HepG2 (cell line): ENCODE results near the gene DIAPH1. TPM values are rescaled to one million over a fixed set of nuclear protein-coding genes. Genes with fewer than 3 reads are reported as not detected.
A peak's percentile ranks its signal among the peaks of the same experiment; 100 is the strongest.

Experiments used
- ATAC-seq: fragments of 200-7000 bp; cut with Tn5 transposase; 3 replicates; pipeline ENCODE4 v1.9.1; 2020; ENCODE audit warnings: mild to moderate bottlenecking, moderate library complexity
- BruUV-seq: library from RNA; stranded (reverse); fragments of 400-500 nt; replicated peaks from 2 replicates; lab custom pipeline; 2021; lab: Mats Ljungman, UMichigan
- CTCF ChIA-PET: fragments of 300-600 bp; formaldehyde crosslinking; extraction: SDS; loops from one replicate; lab custom pipeline; 2021; ENCODE audit warnings: low total read pairs, inconsistent platforms, low intra/inter-chr PET ratio; lab: Yijun Ruan, JAX
- POLR2A ChIA-PET: fragments of 350-600 bp; sonication (Branson Sonifier 250); formaldehyde crosslinking; loops from one replicate; lab custom pipeline; 2020; ENCODE audit warnings: antibody characterized with exemption, inconsistent platforms; lab: Yijun Ruan, JAX
- DNase-seq: peaks from one replicate; pipeline ENCODE4 v3.0.0-alpha.2; 2015; ENCODE audit warnings: low spot score
- FAIRE-seq: peaks from 3 replicates; lab custom pipeline; 2011; peaks lifted over from hg19 to GRCh38; lab: Jason Lieb, UNC
- H2AFZ ChIP-seq: one replicate; pipeline ENCODE4 v1.6.1; 2011; ENCODE audit warnings: low read length, inconsistent platforms
- H3K27ac ChIP-seq: fragments of 300-600 bp; 3 replicates; pipeline ENCODE4 v1.8.0; 2011; ENCODE audit warnings: mixed run types, mild to moderate bottlenecking, mixed read lengths, low read length, inconsistent platforms; ENCODE audit not compliant: insufficient read depth; ENCODE audit errors: extremely low read length
- H3K27me3 ChIP-seq, 2 experiments: fragments of 200-600 bp in 1 of 2; 2 replicates in 1 of 2; 3 replicates in 1 of 2; pipeline versions ENCODE4 v1.6.0 to v1.8.0; 2011; ENCODE audit warnings: low read length in 2 of 2, mild to moderate bottlenecking in 2 of 2, moderate library complexity in 2 of 2, inconsistent platforms in 1 of 2; ENCODE audit not compliant: insufficient read depth in 2 of 2, control insufficient read depth in 1 of 2
- H3K36me3 ChIP-seq, 2 experiments: fragments of 200-600 bp in 1 of 2; replicated peaks in 1 of 2; 2 replicates in 1 of 2; 3 replicates in 1 of 2; pipeline versions ENCODE4 v1.5.1 to v1.8.0; 2011; ENCODE audit warnings: low read length in 2 of 2, inconsistent platforms in 1 of 2; ENCODE audit not compliant: insufficient read depth in 2 of 2, control insufficient read depth in 1 of 2
- H3K4me1 ChIP-seq: 2 replicates; pipeline ENCODE4 v1.5.1; 2012; ENCODE audit warnings: low read length, inconsistent platforms; ENCODE audit not compliant: insufficient read depth
- H3K4me2 ChIP-seq: 2 replicates; pipeline ENCODE4 v1.6.0; 2011; ENCODE audit warnings: low read depth, low read length, inconsistent platforms
- H3K4me3 ChIP-seq, 3 experiments: fragments of 200-600 bp in 1 of 3; sonication (generic), shearing (Covaris generic) in 1 of 3; replicated peaks in 1 of 3; 2 replicates each; pipeline ENCODE4 v1.5.1; 2011 to 2016; ENCODE audit warnings: low read length in 3 of 3, inconsistent platforms in 2 of 3, low read depth in 2 of 3, mild to moderate bottlenecking in 2 of 3, control low read depth in 1 of 3, mixed read lengths in 1 of 3; ENCODE audit not compliant: insufficient read depth in 1 of 3
- H3K79me2 ChIP-seq: one replicate; pipeline ENCODE4 v1.6.1; 2011; ENCODE audit warnings: low read length, inconsistent platforms; ENCODE audit not compliant: insufficient read depth
- H3K9ac ChIP-seq: 2 replicates; pipeline ENCODE4 v1.6.0; 2011; ENCODE audit warnings: mild to moderate bottlenecking, low read depth, low read length, inconsistent platforms; ENCODE audit not compliant: insufficient read depth
- H3K9me3 ChIP-seq: 2 replicates; pipeline ENCODE4 v1.5.1; 2012; ENCODE audit warnings: mild to moderate bottlenecking, low read length
- H4K20me1 ChIP-seq: 2 replicates; pipeline ENCODE4 v1.6.0; 2011; ENCODE audit warnings: inconsistent platforms, mild to moderate bottlenecking, low read length, moderate library complexity; ENCODE audit not compliant: insufficient read depth
- CREB1 ChIP-seq, 2 experiments: fragments of 450-650 bp in 1 of 2; IDR thresholded peaks; 2 replicates each; pipeline ENCODE4 v1.6.1; 2016 to 2017; ENCODE audit warnings: control low read depth in 1 of 2, mild to moderate bottlenecking in 1 of 2, missing compliant biosample characterization in 1 of 2, missing genetic modification characterization in 1 of 2
- DNMT1 ChIP-seq: sonication (generic); formaldehyde crosslinking; IDR thresholded peaks from 2 replicates; pipeline ENCODE4 v1.5.1; 2020; ENCODE audit warnings: mild to moderate bottlenecking, missing genetic modification reagents
- IKZF1 ChIP-seq: fragments of 450-650 bp; IDR thresholded peaks from 2 replicates; pipeline ENCODE4 v1.7.1; 2016
- NFKBIZ ChIP-seq: IDR thresholded peaks from 2 replicates; pipeline ENCODE4 v1.6.1; 2018; ENCODE audit warnings: missing genetic modification reagents, missing compliant biosample characterization
- POLR2AphosphoS2 ChIP-seq: IDR thresholded peaks from 2 replicates; pipeline ENCODE4 v1.6.1; 2011; ENCODE audit warnings: low read depth, low read length, improper control_type of control experiment
- POLR2G ChIP-seq: fragments of 200-400 bp; formaldehyde crosslinking; IDR thresholded peaks from 2 replicates; pipeline ENCODE4 v1.6.1; 2018; ENCODE audit warnings: mild to moderate bottlenecking, low read depth, low read length, moderate library complexity
- TBX2 ChIP-seq: sonication (generic); formaldehyde crosslinking; IDR thresholded peaks from 2 replicates; pipeline ENCODE4 v1.5.0; 2020; ENCODE audit warnings: missing genetic modification reagents, mild to moderate bottlenecking, borderline replicate concordance
- ZNF101 ChIP-seq: sonication (generic); formaldehyde crosslinking; IDR thresholded peaks from 2 replicates; pipeline ENCODE4 v1.4.0; 2020; ENCODE audit warnings: mild to moderate bottlenecking, low read depth, missing genetic modification reagents, borderline replicate concordance
- ZNF331 ChIP-seq: sonication (generic); formaldehyde crosslinking; IDR thresholded peaks from 2 replicates; pipeline ENCODE4 v1.4.0; 2020; ENCODE audit warnings: missing genetic modification reagents
- ZNF512B ChIP-seq: sonication (generic); formaldehyde crosslinking; IDR thresholded peaks from 2 replicates; pipeline ENCODE4 v1.5.1; 2020; ENCODE audit warnings: missing genetic modification reagents, mild to moderate bottlenecking, borderline replicate concordance
- ZNF577 ChIP-seq: sonication (generic); formaldehyde crosslinking; IDR thresholded peaks from 2 replicates; pipeline ENCODE4 v1.4.0; 2020; ENCODE audit warnings: mild to moderate bottlenecking, low read depth, missing genetic modification reagents, borderline replicate concordance
- ZNF616 ChIP-seq: sonication (generic); formaldehyde crosslinking; IDR thresholded peaks from 2 replicates; pipeline ENCODE4 v1.5.0; 2020; ENCODE audit warnings: low read depth, mild to moderate bottlenecking, missing genetic modification reagents
- ZNF773 ChIP-seq: sonication (generic); formaldehyde crosslinking; IDR thresholded peaks from 2 replicates; pipeline ENCODE4 v1.4.0; 2020; ENCODE audit warnings: missing genetic modification reagents, borderline replicate concordance
- WGBS: methylation state at CpG from one replicate; pipeline ENCODE4 v1.1.6; 2017; ENCODE audit warnings: low lambda C conversion rate; 5-methylcytosine and 5-hydroxymethylcytosine counted together
- in situ Hi-C: cut with HindIII; loops from 2 replicates; pipeline ENCODE4 v1.10.0; 2017; ENCODE audit warnings: low pct_unique_long_range_greater_than_20kb; ENCODE audit not compliant: extremely low pct_ligation_motif_present
- intact Hi-C: fragments of 100-400 bp; cut with micrococcal nuclease; formaldehyde crosslinking; loops from one replicate; pipeline ENCODE4 v1.10.0; 2022; ENCODE audit not compliant: unreplicated experiment
- polyA plus RNA-seq, 8 experiments: library from polyadenylated mRNA; depleted of rRNA in 3 of 8; stranded (reverse) in 7 of 8; unstranded in 1 of 8; fragments of >200 nt; fragmentation: Illumina TruSeq in 4 of 8; extraction: Trizol in 4 of 8; gene quantifications; 2 replicates each; pipeline versions ENCODE4 v1.2.1 to v1.2.3, GENCODE V29; 2011 to 2016; ENCODE audit warnings: low read depth in 4 of 8, missing spikeins in 1 of 8, mixed read lengths in 1 of 8; ENCODE audit not compliant: insufficient read depth in 1 of 8
- total RNA-seq, 5 experiments: library from RNA; depleted of rRNA; stranded (reverse); fragments of >200 nt; fragmentation: Illumina TruSeq; extraction: Trizol; gene quantifications; 2 replicates each; pipeline ENCODE4 v1.2.3, GENCODE V29; 2016; ENCODE audit warnings: low read depth in 1 of 5
- TF ChIP-seq, protein P1 (sequence below): sonication (generic); formaldehyde crosslinking; IDR thresholded peaks from 2 replicates; pipeline ENCODE4 v1.9.0; 2021; ENCODE audit warnings: missing genetic modification reagents, borderline replicate concordance

Gene DIAPH1
- total and polyA plus RNA-seq, 2 of the 13 experiments (the other 11 are each of a cell fraction or from before 2014, with no cell fraction given) = 25.1 to 33.9 TPM

DNA sequence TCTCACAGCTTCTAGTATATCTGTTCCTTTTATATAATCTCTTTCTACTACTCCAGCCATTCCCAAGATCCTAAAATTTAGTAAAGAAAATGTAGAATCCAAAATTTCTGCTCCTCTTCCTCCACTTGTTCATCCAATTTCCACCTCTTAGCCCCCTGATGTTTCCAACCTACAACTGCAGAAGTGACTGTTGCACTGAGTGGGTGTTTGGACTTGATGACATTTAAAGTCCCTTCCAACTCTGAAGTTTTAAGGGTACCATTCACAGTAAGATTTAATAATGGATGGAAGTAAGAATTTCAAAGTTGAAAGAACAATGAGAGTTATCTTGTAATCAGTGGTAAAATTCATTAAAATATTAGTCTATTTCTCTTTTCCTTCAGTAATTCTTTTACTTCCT, 5.5 kb downstream of the DIAPH1 start:
- no peak overlapping the region for H2AFZ ChIP-seq

DNA sequence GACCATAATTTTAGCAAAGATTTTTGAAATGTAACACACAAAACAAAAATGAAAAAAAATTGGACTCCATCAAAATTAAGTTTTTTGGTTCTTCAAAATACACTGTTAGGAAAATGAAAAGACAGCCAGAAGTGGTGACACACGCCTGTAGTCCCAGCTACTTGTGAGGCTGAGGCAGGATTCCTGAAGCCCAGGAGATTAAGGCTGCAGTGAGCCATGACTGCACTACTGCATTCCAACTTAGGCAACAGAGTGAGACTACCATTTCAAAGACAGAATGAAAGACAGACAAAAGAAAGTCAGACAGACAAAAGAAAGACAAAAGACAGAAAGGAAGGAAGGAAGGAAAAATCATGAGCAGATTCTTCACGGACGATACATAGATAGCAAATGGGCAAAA, 7.5 kb downstream of the DIAPH1 start:
- no peak for DNase-seq
- Histone ChIP-seq H3K9ac (no peak overlapping the region), H3K36me3 (no peaks in the 10 kb centered on the region), H3K27me3 (no peaks in the 10 kb centered on the region), H3K79me2 (peaks cover 87% of the 10 kb centered on the region), H2AFZ (no peak overlapping the region), H3K27ac (peak overlapping the region; percentile 28), H3K4me2 (no peak overlapping the region), H3K9me3 (no peaks in the 10 kb centered on the region), H3K4me3 (no peak overlapping the region), H3K4me1 (peaks cover 87% of the 10 kb centered on the region), H4K20me1 (no peaks in the 10 kb centered on the region)
- BruUV-seq = no TSS peak
- FAIRE-seq = no peak
- in situ Hi-C loops (no loop called here), intact Hi-C loops (no loop called here)
- ChIA-PET CTCF (no interaction called here), POLR2A (no interaction called here)
- ATAC-seq = no peak
- WGBS = 94% methylated on average over 3 of the region's 3 CpGs
- TF ChIP-seq ZNF512B (CRISPR knock-in tag) (no peak), ZNF101 (CRISPR knock-in tag) (no peak), IKZF1 (no peak), ZNF577 (no peak), POLR2G (no peak), ZNF773 (no peak), TBX2 (no peak), NFKBIZ (CRISPR knock-in tag) (no peak), POLR2AphosphoS2 (no peak), ZNF616 (no peak), DNMT1 (no peak)
- TF ChIP-seq, protein P1, sequence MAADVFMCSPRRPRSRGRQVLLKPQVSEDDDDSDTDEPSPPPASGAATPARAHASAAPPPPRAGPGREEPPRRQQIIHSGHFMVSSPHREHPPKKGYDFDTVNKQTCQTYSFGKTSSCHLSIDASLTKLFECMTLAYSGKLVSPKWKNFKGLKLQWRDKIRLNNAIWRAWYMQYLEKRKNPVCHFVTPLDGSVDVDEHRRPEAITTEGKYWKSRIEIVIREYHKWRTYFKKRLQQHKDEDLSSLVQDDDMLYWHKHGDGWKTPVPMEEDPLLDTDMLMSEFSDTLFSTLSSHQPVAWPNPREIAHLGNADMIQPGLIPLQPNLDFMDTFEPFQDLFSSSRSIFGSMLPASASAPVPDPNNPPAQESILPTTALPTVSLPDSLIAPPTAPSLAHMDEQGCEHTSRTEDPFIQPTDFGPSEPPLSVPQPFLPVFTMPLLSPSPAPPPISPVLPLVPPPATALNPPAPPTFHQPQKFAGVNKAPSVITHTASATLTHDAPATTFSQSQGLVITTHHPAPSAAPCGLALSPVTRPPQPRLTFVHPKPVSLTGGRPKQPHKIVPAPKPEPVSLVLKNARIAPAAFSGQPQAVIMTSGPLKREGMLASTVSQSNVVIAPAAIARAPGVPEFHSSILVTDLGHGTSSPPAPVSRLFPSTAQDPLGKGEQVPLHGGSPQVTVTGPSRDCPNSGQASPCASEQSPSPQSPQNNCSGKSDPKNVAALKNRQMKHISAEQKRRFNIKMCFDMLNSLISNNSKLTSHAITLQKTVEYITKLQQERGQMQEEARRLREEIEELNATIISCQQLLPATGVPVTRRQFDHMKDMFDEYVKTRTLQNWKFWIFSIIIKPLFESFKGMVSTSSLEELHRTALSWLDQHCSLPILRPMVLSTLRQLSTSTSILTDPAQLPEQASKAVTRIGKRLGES (CRISPR knock-in tag) = no peak

More for the DNA sequence above, 5.5 kb downstream of the DIAPH1 start:
- no peak overlapping the region for H3K4me2 ChIP-seq
- no peaks in the 10 kb centered on the region for H3K9me3 ChIP-seq
- in situ Hi-C loops = no loop called here
- no peak overlapping the region for H3K4me3 ChIP-seq
- no peaks in the 10 kb centered on the region for H3K27me3 ChIP-seq
- CTCF ChIA-PET = no interaction called here
- no peak overlapping the region for H3K27ac ChIP-seq
- no TSS peak for BruUV-seq
- intact Hi-C loops = no loop called here
- H3K79me2 ChIP-seq = peaks cover 85% of the 10 kb centered on the region
- no peaks in the 10 kb centered on the region for H4K20me1 ChIP-seq
- no peaks in the 10 kb centered on the region for H3K36me3 ChIP-seq
- ATAC-seq (no peak), FAIRE-seq (no peak), DNase-seq (no peak)
- POLR2A ChIA-PET = no interaction called here
- H3K9ac ChIP-seq = no peak overlapping the region
- TF ChIP-seq CREB1 (IDR thresholded peaks at IDR 0.05) (no peak), CREB1 (CRISPR knock-in tag; IDR thresholded peaks at IDR 0.05) (0 out of 2 replicates have a peak, but pooled peaks have one; percentile 5), ZNF331 (CRISPR knock-in tag) (no peak)
- H3K4me1 ChIP-seq = peaks cover 81% of the 10 kb centered on the region
